SJSA1 (cell line): ENCODE measurements around the gene SRP9. TPM values are rescaled to one million over a fixed set of nuclear protein-coding genes. Genes with fewer than 3 reads are reported as not detected.

Source experiments
- total RNA-seq: library from RNA; depleted of rRNA; stranded (reverse); fragments of >200 nt; shearing (Covaris generic); gene quantifications from 2 replicates; pipeline ENCODE4 v1.2.3, GENCODE V29; 2014; rRNA removed

SRP9 gene
- total RNA-seq, 1 experiment from 2014 or later: 735 TPM

Other genes starting within 250 kb of the SRP9 start
- gene ENAH, start 124.7 kb upstream of the SRP9 start, total RNA-seq: 158 and 216 TPM in 2 replicates
- 29.0 and 45.7 TPM in 2 replicates for gene EPHX1, start 32.3 kb downstream of the SRP9 start, total RNA-seq
- gene TMEM63A, start 104.6 kb downstream of the SRP9 start, total RNA-seq: 7.4 and 9.4 TPM in 2 replicates
- not detected in 2 replicates for gene LEFTY1, start 111.3 kb downstream of the SRP9 start, total RNA-seq
- gene PYCR2, start 146.4 kb downstream of the SRP9 start, total RNA-seq: 38.1 and 61.6 TPM in 2 replicates
- not detected in 2 replicates for gene LEFTY2, start 163.4 kb downstream of the SRP9 start, total RNA-seq
- 38.5 and 43.9 TPM in 2 replicates for gene SDE2, start 221.5 kb downstream of the SRP9 start, total RNA-seq